NOMO-1 (cell line): ENCODE data around the gene FAM131C.
A peak's percentile ranks its signal among the peaks of the same experiment; 100 is the strongest.
"Not testable (repeated sequence)": the region's sequence is repeated elsewhere in the genome, so short reads cannot be mapped to it uniquely, and the experiment has no call there.

Experiments used
- DNase-seq, 2 experiments: peaks; one replicate each; lab custom pipeline; 2025; ENCODE audit not compliant: unreplicated experiment in 2 of 2; lab: John Stamatoyannopoulos, UW

The FAM131C gene

GRCh38 chr1:16062687-16063075 lies 10.8 kb downstream of the FAM131C start:
- DNase-seq = not testable (repeated sequence)

- DNase-seq = not testable (repeated sequence)
Measured at GRCh38 chr1:16061989-16062686, 11.3 kb downstream of the FAM131C start.

- no peak for DNase-seq
Measured at GRCh38 chr1:16061266-16061665, 12.2 kb downstream of the FAM131C start.

- DNase-seq = not testable (repeated sequence)
Measured at GRCh38 chr1:16058394-16059120, 14.9 kb downstream of the FAM131C start.

GRCh38 chr1:16057314-16057915 lies 16.0 kb downstream of the FAM131C start:
- not testable (repeated sequence) for DNase-seq

- DNase-seq = not testable (repeated sequence)
Measured at GRCh38 chr1:16056521-16056912, 16.9 kb downstream of the FAM131C start.

GRCh38 chr1:16055613-16056520 lies 17.6 kb downstream of the FAM131C start:
- peak; percentile 34 to 58 for DNase-seq

GRCh38 chr1:16054598-16055540 lies 18.6 kb downstream of the FAM131C start:
- DNase-seq = no peak

- DNase-seq = no peak
Measured at GRCh38 chr1:16053781-16054502, 19.5 kb downstream of the FAM131C start.

GRCh38 chr1:16051949-16052348 lies 21.5 kb downstream of the FAM131C start:
- not testable (repeated sequence) for DNase-seq

- DNase-seq = no peak
Measured at GRCh38 chr1:16051039-16051438, 22.4 kb downstream of the FAM131C start.

GRCh38 chr1:16050328-16050727 lies 23.1 kb downstream of the FAM131C start:
- DNase-seq = no peak

GRCh38 chr1:16048573-16049189 lies 24.8 kb downstream of the FAM131C start:
- peak in 1 of 2 experiments; percentile 28 for DNase-seq

GRCh38 chr1:16047791-16048475 lies 25.5 kb downstream of the FAM131C start:
- no peak for DNase-seq

- no peak for DNase-seq
Measured at GRCh38 chr1:16046842-16047241, 26.6 kb downstream of the FAM131C start.

- DNase-seq = no peak
Measured at GRCh38 chr1:16043950-16044349, 29.5 kb downstream of the FAM131C start.

GRCh38 chr1:16043521-16043920 lies 29.9 kb downstream of the FAM131C start, which contains the start of gene CLCNKB:
CLCNKB (plus strand) TSS chr1:16043782; CDS start chr1:16044493, 711 bp downstream.
- no peak for DNase-seq

- DNase-seq = not testable (repeated sequence)
Measured at GRCh38 chr1:16042654-16043053, 30.8 kb downstream of the FAM131C start.
